Spleen (tissue), 7 donors: Measurements from ENCODE around the gene ARPC4.

ENCODE experiments used
- CTCF ChIP-seq, 11 experiments: fragments of 200-600 bp in 7 of 11; fragments of 450-650 bp in 4 of 11; sonication (generic) in 4 of 11; IDR thresholded peaks in 8 of 11; conservative IDR thresholded peaks in 3 of 11; 1 replicate in 7 of 11; 2 replicates in 4 of 11; pipeline versions ENCODE4 v1.4.0 to v1.8.0; 2016 to 2021; ENCODE audit warnings: antibody characterized with exemption in 11 of 11, inconsistent platforms in 4 of 11, mild to moderate bottlenecking in 1 of 11
- POLR2A ChIP-seq, 3 donors: fragments of 450-650 bp; IDR thresholded peaks; one replicate each; pipeline ENCODE4 v1.5.1; 2017; ENCODE audit warnings: antibody characterized with exemption in 3 of 3, mild to moderate bottlenecking in 1 of 3
- donor health status: DM: no; HTN: no; CAD: no; lungs with moderate emphysema.
- donor health status: DM: no; HTN: no; CAD: no.
- donor health status: DM: no; HTN: no; CAD: no.

DNA sequence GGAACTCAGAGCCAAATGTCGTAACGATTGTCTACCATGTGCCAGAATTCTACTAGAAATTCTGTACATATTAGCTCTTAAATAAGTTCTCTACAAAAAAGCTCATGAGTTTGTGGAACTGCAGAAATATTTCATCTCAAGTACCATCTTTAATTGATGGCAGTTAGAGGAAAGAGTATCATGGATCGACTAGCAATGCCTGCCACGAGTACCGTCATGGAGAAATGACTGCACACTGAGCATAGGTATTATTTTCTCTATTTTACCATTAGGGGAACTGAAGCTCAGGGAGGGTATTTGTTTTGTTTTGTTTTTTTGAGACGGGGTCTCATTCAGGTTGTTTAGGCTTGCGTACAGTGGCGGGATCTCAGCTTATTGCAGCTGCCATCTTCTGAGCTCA is 48.1 kb downstream of the ARPC4 start:
- TF ChIP-seq POLR2A (IDR thresholded peaks at IDR 0.05) (no peak), CTCF (IDR thresholded peaks at IDR 0.05 in 8 of 11, conservative IDR thresholded peaks at IDR 0.05 in 3 of 11) (no peak)
